K562 (cell line): ENCODE measurements around the gene FAM171A1. TPM values are rescaled to one million over a fixed set of nuclear protein-coding genes. Genes with fewer than 3 reads are reported as not detected.
"Not testable (repeated sequence)": the region's sequence is repeated elsewhere in the genome, so short reads cannot be mapped to it uniquely, and the experiment has no call there.

Source experiments
- ATAC-seq: fragments of 200-7000 bp; cut with Tn5 transposase; 3 replicates; pipeline ENCODE4 v1.9.1; 2020; ENCODE audit warnings: moderate library complexity
- BruUV-seq: library from RNA; stranded (reverse); fragments of 400-500 nt; replicated peaks from 2 replicates; lab custom pipeline; 2021; lab: Mats Ljungman, UMichigan
- CTCF ChIA-PET: fragments of 300-600 bp; formaldehyde crosslinking; extraction: SDS; loops from one replicate; lab custom pipeline; 2021; ENCODE audit warnings: low intra/inter-chr PET ratio; lab: Yijun Ruan, JAX
- POLR2A ChIA-PET: fragments of 300-600, 350-650 bp; sonication (Branson Sonifier 250); formaldehyde crosslinking; extraction: SDS; loops from one replicate; lab custom pipeline; 2021; ENCODE audit warnings: antibody characterized with exemption, inconsistent platforms; lab: Yijun Ruan, JAX
- DNase-seq, 4 experiments: peaks; one replicate each; pipeline versions ENCODE4 v3.0.0 to v3.0.0-alpha.2; 2011 to 2018; ENCODE audit warnings: low spot score in 3 of 4, mixed read lengths in 3 of 4; ENCODE audit errors: extremely low read depth in 1 of 4
- FAIRE-seq: peaks from 2 replicates; lab custom pipeline; 2011; peaks lifted over from hg19 to GRCh38; lab: Jason Lieb, UNC
- H2AFZ ChIP-seq: 2 replicates; pipeline ENCODE4 v1.6.0; 2011; ENCODE audit warnings: low read depth, low read length, control low read depth, inconsistent platforms
- H3K27ac ChIP-seq: fragments of 200-600 bp; 3 replicates; pipeline ENCODE4 v1.8.0; 2011; ENCODE audit warnings: low read depth, mild to moderate bottlenecking, control low read depth, inconsistent platforms, low read length, moderate library complexity, mixed read lengths; ENCODE audit errors: extremely low read depth
- H3K27me3 ChIP-seq, 2 experiments: fragments of 300-600 bp in 1 of 2; 2 replicates in 1 of 2; 3 replicates in 1 of 2; pipeline versions ENCODE4 v1.6.0 to v1.8.0; 2011; ENCODE audit warnings: inconsistent platforms in 2 of 2, low read length in 2 of 2, mild to moderate bottlenecking in 1 of 2, mixed read lengths in 1 of 2, moderate library complexity in 1 of 2; ENCODE audit not compliant: control insufficient read depth in 2 of 2, insufficient read depth in 2 of 2
- H3K36me3 ChIP-seq: fragments of 300-600 bp; 3 replicates; pipeline ENCODE4 v1.8.0; 2011; ENCODE audit warnings: mild to moderate bottlenecking, low read length, inconsistent platforms; ENCODE audit not compliant: control insufficient read depth, insufficient read depth
- H3K4me1 ChIP-seq, 2 experiments: fragments of 200-600 bp in 1 of 2; replicated peaks in 1 of 2; 2 replicates in 1 of 2; 3 replicates in 1 of 2; pipeline versions ENCODE4 v1.5.1 to v1.8.0; 2011; ENCODE audit warnings: inconsistent platforms in 2 of 2, low read length in 2 of 2, mild to moderate bottlenecking in 1 of 2, mixed read lengths in 1 of 2, moderate library complexity in 1 of 2; ENCODE audit not compliant: control insufficient read depth in 2 of 2, insufficient read depth in 2 of 2
- H3K4me2 ChIP-seq: 2 replicates; pipeline ENCODE4 v1.6.1; 2011; ENCODE audit warnings: low read length, control low read depth, inconsistent platforms, mixed read lengths; ENCODE audit not compliant: insufficient read depth
- H3K4me3 ChIP-seq: fragments of 200-600 bp; sonication (generic), shearing (Covaris generic); 2 replicates; pipeline ENCODE4 v1.5.1; 2016; ENCODE audit warnings: control low read depth, inconsistent platforms
- H3K79me2 ChIP-seq: fragments of 200-600 bp; 3 replicates; pipeline ENCODE4 v1.8.0; 2011; ENCODE audit warnings: low read length, inconsistent platforms; ENCODE audit not compliant: control insufficient read depth, insufficient read depth
- H3K9ac ChIP-seq, 2 experiments: 2 replicates each; pipeline versions ENCODE4 v1.6.0 to v1.6.1; 2011; ENCODE audit warnings: low read depth in 2 of 2, low read length in 2 of 2, control low read depth in 1 of 2, inconsistent platforms in 1 of 2, mild to moderate bottlenecking in 1 of 2, mixed read lengths in 1 of 2; ENCODE audit not compliant: insufficient read depth in 1 of 2
- H3K9me1 ChIP-seq: one replicate; pipeline ENCODE4 v1.6.0; 2011; ENCODE audit warnings: inconsistent platforms, mild to moderate bottlenecking, low read length, moderate library complexity; ENCODE audit not compliant: control insufficient read depth, insufficient read depth
- H3K9me3 ChIP-seq: replicated peaks from 2 replicates; pipeline ENCODE4 v1.5.1; 2011; ENCODE audit warnings: low read depth, low read length, inconsistent platforms; ENCODE audit not compliant: control insufficient read depth, insufficient read depth
- H4K20me1 ChIP-seq: replicated peaks from 2 replicates; pipeline ENCODE4 v1.6.1; 2011; ENCODE audit warnings: low read length, inconsistent platforms, mixed read lengths; ENCODE audit not compliant: control insufficient read depth, insufficient read depth
- CBFA2T2 ChIP-seq: fragments of 450-650 bp; conservative IDR thresholded peaks from 2 replicates; pipeline ENCODE4 v1.6.1; 2017; ENCODE audit warnings: mild to moderate bottlenecking
- CBFA2T3 ChIP-seq: fragments of 450-650 bp; IDR thresholded peaks from 2 replicates; pipeline ENCODE4 v1.6.1; 2017
- CHD1 ChIP-seq: fragments of 200-600 bp; sonication (generic); IDR thresholded peaks from one replicate; pipeline ENCODE4 v1.6.1; 2012; ENCODE audit warnings: mild to moderate bottlenecking, moderate library complexity, low read length, inconsistent platforms
- HMBOX1 ChIP-seq: sonication (generic); IDR thresholded peaks from 2 replicates; pipeline ENCODE4 v1.6.1; 2016
- MAZ ChIP-seq, 2 experiments: fragments of 450-650 bp in 1 of 2; sonication (generic) in 1 of 2; formaldehyde crosslinking; IDR thresholded peaks in 1 of 2; conservative IDR thresholded peaks in 1 of 2; 2 replicates each; pipeline versions ENCODE4 v1.4.0 to v1.5.0; 2020; ENCODE audit warnings: mild to moderate bottlenecking in 1 of 2, missing genetic modification reagents in 1 of 2
- TCF3 ChIP-seq: sonication (generic); formaldehyde crosslinking; IDR thresholded peaks from 2 replicates; pipeline ENCODE4 v1.4.0; 2020; ENCODE audit warnings: mild to moderate bottlenecking, missing genetic modification reagents
- ZSCAN29 ChIP-seq: fragments of 450-650 bp; IDR thresholded peaks from 2 replicates; pipeline ENCODE4 v1.6.1; 2017
- WGBS: fragments of 100-300 bp; shearing (Covaris generic); methylation state at CpG from one replicate; pipeline ENCODE4 v1.1.6; 2016; ENCODE audit warnings: low coverage, mixed read lengths; ENCODE audit not compliant: insufficient coverage; ENCODE audit errors: missing lambda C conversion rate; 5-methylcytosine and 5-hydroxymethylcytosine counted together
- in situ Hi-C: fragments of 300-500 bp; cut with MboI; formaldehyde crosslinking; loops from 4 replicates; pipeline ENCODE4 v1.15.0; 2018; ENCODE audit warnings: inconsistent platforms, mixed read lengths
- intact Hi-C: fragments of 100-400 bp; cut with micrococcal nuclease; formaldehyde crosslinking; loops from 2 replicates; pipeline ENCODE4 v1.14.2; 2022
- polyA plus RNA-seq, 8 experiments: library from polyadenylated mRNA; depleted of rRNA in 4 of 8; stranded (reverse) in 5 of 8; unstranded in 3 of 8; fragments of >200 nt; fragmentation: Nextera tagmentation in 2 of 8; fragmentation: Illumina TruSeq in 1 of 8; extraction: Ambion mirVana in 2 of 8; extraction: Trizol in 1 of 8; gene quantifications; 2 replicates each; pipeline versions ENCODE4 v1.2.1 to v1.2.3, GENCODE V29; 2011 to 2014; ENCODE audit warnings: inconsistent platforms in 1 of 8, missing spikeins in 1 of 8
- total RNA-seq, 7 experiments: library from RNA; depleted of rRNA in 6 of 7; stranded (reverse); fragments of >200 nt in 6 of 7; fragmentation: Illumina TruSeq in 2 of 7; extraction: Trizol in 2 of 7; gene quantifications; 2 replicates each; pipeline versions ENCODE4 v1.2.1 to v1.2.3, GENCODE V29; 2011 to 2021; ENCODE audit warnings: low replicate concordance in 1 of 7

The FAM171A1 gene
- total and polyA plus RNA-seq, 9 of the 15 experiments (the other 6 are each of a cell fraction or from before 2014, with no cell fraction given): 0.51 to 8.2 (median 4.8) TPM

- FAIRE-seq, H3K9ac ChIP-seq, ATAC-seq, in situ Hi-C loops, CTCF ChIA-PET, H3K27ac ChIP-seq, H3K36me3 ChIP-seq, H3K4me3 ChIP-seq, H3K4me1 ChIP-seq, DNase-seq, H3K4me2 ChIP-seq, H4K20me1 ChIP-seq, H2AFZ ChIP-seq, H3K9me1 ChIP-seq, H3K79me2 ChIP-seq, BruUV-seq, H3K9me3 ChIP-seq, intact Hi-C loops, H3K27me3 ChIP-seq: not testable (repeated sequence)
- WGBS: 0% methylated on average over 2 of the region's 2 CpGs
- POLR2A ChIA-PET: interaction anchor here (0.7 kb wide), 1 partner anchor 271 kb away, joined by 3 read pairs; no protein-coding TSS in a partner anchor
Observed at GRCh38 chr10:15409350-15409749, 38.3 kb upstream of the FAM171A1 start.

GRCh38 chr10:15408557-15408956 is 37.5 kb upstream of the FAM171A1 start:
- no peak overlapping the region for H3K27ac ChIP-seq
- H2AFZ ChIP-seq: no peak overlapping the region
- intact Hi-C loops: no loop called here
- H4K20me1 ChIP-seq: no peaks in the 10 kb centered on the region
- H3K9me1 ChIP-seq: no peaks in the 10 kb centered on the region
- no peaks in the 10 kb centered on the region for H3K79me2 ChIP-seq
- ATAC-seq: no peak
- DNase-seq: peak in 1 of 4 experiments; percentile 15
- H3K9ac ChIP-seq: no peak overlapping the region
- WGBS: 2% methylated on average over 5 of the region's 5 CpGs
- FAIRE-seq: no peak
- TF ChIP-seq TCF3 (CRISPR knock-in tag) (peak; percentile 70), CBFA2T3 (peak; percentile 55), HMBOX1 (no peak), MAZ (CRISPR knock-in tag; conservative IDR thresholded peaks at IDR 0.05 in 1 of 2, IDR thresholded peaks at IDR 0.05 in 1 of 2) (no peak), CBFA2T2 (0 out of 2 replicates have a peak, but pooled peaks have one; percentile 8), CHD1 (no peak), ZSCAN29 (no peak)
- TF ChIP-seq, all 486 proteins: peak for 3
- no peak overlapping the region for H3K4me2 ChIP-seq
- H3K4me1 ChIP-seq: peaks cover 0 to 5% of the 10 kb centered on the region in 2 experiments; a peak in 1 of 5 replicates
- POLR2A ChIA-PET: interaction anchor here (0.7 kb wide), 1 partner anchor 272 kb away, joined by 3 read pairs; no protein-coding TSS in a partner anchor
- no peaks in the 10 kb centered on the region for H3K9me3 ChIP-seq
- no peak overlapping the region for H3K4me3 ChIP-seq
- in situ Hi-C loops: no loop called here
- CTCF ChIA-PET: no interaction called here
- H3K27me3 ChIP-seq: no peaks in the 10 kb centered on the region; a peak in 1 of 5 replicates
- no TSS peak for BruUV-seq
- H3K36me3 ChIP-seq: no peaks in the 10 kb centered on the region
